DOHH2 (cell line): ENCODE data around the gene ITLN2.

Source experiments
- H3F3A ChIP-seq: fragments of 200-600 bp; sonication (generic), shearing (Covaris generic); 2 replicates; pipeline ENCODE4 v1.6.0; 2016; ENCODE audit warnings: antibody characterized with exemption, mild to moderate bottlenecking; ENCODE audit not compliant: control insufficient read depth, insufficient read depth
- H3K27ac ChIP-seq: fragments of 200-600 bp; sonication (generic); 2 replicates; pipeline ENCODE4 v1.5.1; 2014; ENCODE audit warnings: low read depth, mild to moderate bottlenecking, low read length, moderate library complexity
- H3K27me3 ChIP-seq: fragments of 200-600 bp; sonication (generic); 2 replicates; pipeline ENCODE4 v1.6.1; 2014; ENCODE audit warnings: mild to moderate bottlenecking, low read length, mixed read lengths; ENCODE audit not compliant: control insufficient read depth
- H3K36me3 ChIP-seq: fragments of 200-600 bp; sonication (generic); 2 replicates; pipeline ENCODE4 v1.6.1; 2014; ENCODE audit warnings: mild to moderate bottlenecking, low read length, moderate library complexity, mixed read lengths; ENCODE audit not compliant: control insufficient read depth
- H3K4me1 ChIP-seq: fragments of 200-600 bp; sonication (generic); 2 replicates; pipeline ENCODE4 v1.6.1; 2014; ENCODE audit warnings: mild to moderate bottlenecking, low read length, mixed read lengths; ENCODE audit not compliant: control insufficient read depth
- H3K4me2 ChIP-seq: fragments of 200-600 bp; sonication (generic); 2 replicates; pipeline ENCODE4 v1.6.0; 2014; ENCODE audit warnings: mild to moderate bottlenecking, low read length, moderate library complexity
- H3K4me3 ChIP-seq: fragments of 200-600 bp; sonication (generic); 2 replicates; pipeline ENCODE4 v1.5.1; 2014; ENCODE audit warnings: mild to moderate bottlenecking, low read length, mixed read lengths
- H3K79me2 ChIP-seq: fragments of 200-600 bp; sonication (generic); 2 replicates; pipeline ENCODE4 v1.6.1; 2014; ENCODE audit warnings: mild to moderate bottlenecking, low read length, mixed read lengths; ENCODE audit not compliant: control insufficient read depth
- H3K9me2 ChIP-seq: fragments of 200-600 bp; sonication (generic); replicated peaks from 2 replicates; pipeline ENCODE4 v1.6.1; 2014; ENCODE audit warnings: mild to moderate bottlenecking, low read length, mixed read lengths; ENCODE audit not compliant: control insufficient read depth
- H3K9me3 ChIP-seq: fragments of 200-600 bp; sonication (generic); 2 replicates; pipeline ENCODE4 v1.6.1; 2014; ENCODE audit warnings: antibody characterized with exemption, low read length, mixed read lengths; ENCODE audit not compliant: control insufficient read depth, insufficient read depth
- H4K20me1 ChIP-seq: fragments of 200-600 bp; sonication (generic); 2 replicates; pipeline ENCODE4 v1.6.0; 2014; ENCODE audit warnings: low read depth, mild to moderate bottlenecking, antibody characterized with exemption, low read length, moderate library complexity; ENCODE audit not compliant: control insufficient read depth, insufficient read depth
- CTCF ChIP-seq: fragments of 200-600 bp; sonication (generic); IDR thresholded peaks from one replicate; pipeline ENCODE4 v1.5.1; 2014; ENCODE audit warnings: antibody characterized with exemption, mild to moderate bottlenecking, low read depth, low read length; ENCODE audit not compliant: poor library complexity, severe bottlenecking
- EZH2phosphoT487 ChIP-seq: fragments of 200-600 bp; sonication (generic); IDR thresholded peaks from 2 replicates; pipeline ENCODE4 v1.6.1; 2017; ENCODE audit warnings: borderline replicate concordance, mild to moderate bottlenecking, antibody characterized with exemption, low read length, moderate library complexity, mixed read lengths

ITLN2 gene

GRCh38 chr1:160963521-160963920, 8.9 kb upstream of the ITLN2 start:
- no peak overlapping the region for H3K27ac ChIP-seq
- no peaks in the 10 kb centered on the region for H3K79me2 ChIP-seq
- no peaks in the 10 kb centered on the region for H3K36me3 ChIP-seq
- TF ChIP-seq EZH2phosphoT487, result no peak
- TF ChIP-seq CTCF, result no peak
- no peaks in the 10 kb centered on the region for H3K9me3 ChIP-seq
- no peak overlapping the region for H3K4me3 ChIP-seq
- no peaks in the 10 kb centered on the region for H4K20me1 ChIP-seq
- H3K9me2 ChIP-seq, result no peaks in the 10 kb centered on the region
- H3K27me3 ChIP-seq, result no peaks in the 10 kb centered on the region
- no peak overlapping the region for H3K4me2 ChIP-seq
- no peaks in the 10 kb centered on the region for H3K4me1 ChIP-seq
- H3F3A ChIP-seq, result no peaks in the 10 kb centered on the region

- no peaks in the 10 kb centered on the region for H3K79me2 ChIP-seq
- H3K36me3 ChIP-seq, result no peaks in the 10 kb centered on the region
- no peaks in the 10 kb centered on the region for H3K9me2 ChIP-seq
- no peak overlapping the region for H3K4me3 ChIP-seq
- H3K4me1 ChIP-seq, result no peaks in the 10 kb centered on the region
- H4K20me1 ChIP-seq, result no peaks in the 10 kb centered on the region
- no peak overlapping the region for H3K4me2 ChIP-seq
- no peaks in the 10 kb centered on the region for H3F3A ChIP-seq
- H3K9me3 ChIP-seq, result no peaks in the 10 kb centered on the region
- H3K27ac ChIP-seq, result no peak overlapping the region
- no peaks in the 10 kb centered on the region for H3K27me3 ChIP-seq
- no peak for TF ChIP-seq EZH2phosphoT487
- no peak for TF ChIP-seq CTCF
These were observed 6.8 kb upstream of the ITLN2 start for GRCh38 chr1:160961419-160961818.

DNA sequence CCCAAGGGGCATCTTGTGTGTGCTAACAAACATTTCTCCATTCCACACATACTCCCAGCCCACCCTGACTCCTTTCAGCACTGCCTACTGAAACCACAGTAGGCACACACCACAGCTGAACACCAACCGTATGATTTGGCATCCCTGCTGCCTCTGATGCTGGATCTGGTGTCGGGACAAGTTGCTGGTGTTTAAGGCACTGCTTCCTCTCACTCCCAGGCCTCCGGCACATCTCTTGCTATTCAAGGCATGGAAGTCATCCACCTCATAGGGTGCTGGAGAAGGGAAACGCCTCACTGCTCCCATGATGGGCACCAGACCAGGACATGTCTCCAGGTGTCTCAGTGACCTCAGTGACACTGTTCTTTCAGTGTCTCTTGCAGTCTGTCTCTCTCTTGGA, 2.4 kb upstream of the ITLN2 start:
- no peaks in the 10 kb centered on the region for H3K9me3 ChIP-seq
- no peaks in the 10 kb centered on the region for H3F3A ChIP-seq
- no peaks in the 10 kb centered on the region for H3K9me2 ChIP-seq
- no peaks in the 10 kb centered on the region for H3K4me1 ChIP-seq
- no peak for TF ChIP-seq EZH2phosphoT487
- TF ChIP-seq CTCF, result no peak
- H3K4me3 ChIP-seq, result no peak overlapping the region
- H3K4me2 ChIP-seq, result no peak overlapping the region
- no peaks in the 10 kb centered on the region for H3K36me3 ChIP-seq
- no peak overlapping the region for H3K27ac ChIP-seq
- no peaks in the 10 kb centered on the region for H3K79me2 ChIP-seq
- no peaks in the 10 kb centered on the region for H4K20me1 ChIP-seq
- H3K27me3 ChIP-seq, result peaks cover 9% of the 10 kb centered on the region

GRCh38 chr1:160953030-160953429, 1.6 kb downstream of the ITLN2 start:
- H3K27me3 ChIP-seq, result peaks cover 10% of the 10 kb centered on the region
- H3K27ac ChIP-seq, result no peak overlapping the region
- no peaks in the 10 kb centered on the region for H4K20me1 ChIP-seq
- H3K4me1 ChIP-seq, result no peaks in the 10 kb centered on the region
- TF ChIP-seq CTCF (no peak), EZH2phosphoT487 (no peak)
- H3K4me3 ChIP-seq, result no peak overlapping the region
- no peaks in the 10 kb centered on the region for H3F3A ChIP-seq
- no peaks in the 10 kb centered on the region for H3K9me3 ChIP-seq
- H3K4me2 ChIP-seq, result no peak overlapping the region
- no peaks in the 10 kb centered on the region for H3K36me3 ChIP-seq
- H3K9me2 ChIP-seq, result no peaks in the 10 kb centered on the region
- H3K79me2 ChIP-seq, result no peaks in the 10 kb centered on the region
